Transverse colon (tissue), 4 donors: ENCODE data around the gene RAB28. TPM values are rescaled to one million over a fixed set of nuclear protein-coding genes. Genes with fewer than 3 reads are reported as not detected.

Experiments used
- DNase-seq: peaks from one replicate; pipeline ENCODE4 v3.0.0-alpha.2; 2019
- H3K27ac ChIP-seq, 4 donors: fragments of 200-600 bp; sonication (generic); 2 replicates each; pipeline ENCODE4 v1.5.1; 2016 to 2018; ENCODE audit warnings: inconsistent platforms in 4 of 4
- H3K27me3 ChIP-seq: fragments of 200-600 bp; sonication (generic); 2 replicates; pipeline ENCODE4 v1.5.1; 2017; ENCODE audit warnings: inconsistent platforms
- H3K36me3 ChIP-seq, 4 donors: fragments of 200-600 bp; sonication (generic); 2 replicates each; pipeline ENCODE4 v1.5.1; 2017 to 2019; ENCODE audit warnings: inconsistent platforms in 4 of 4
- H3K4me1 ChIP-seq, 4 donors: fragments of 200-600 bp; sonication (generic); 2 replicates each; pipeline ENCODE4 v1.5.1; 2017 to 2020; ENCODE audit warnings: inconsistent platforms in 4 of 4
- H3K4me3 ChIP-seq, 4 donors: fragments of 200-600 bp; sonication (generic); 1 replicate in 1 of 4; 2 replicates in 3 of 4; pipeline versions ENCODE4 v1.5.1 to v1.6.1; 2017 to 2019; ENCODE audit warnings: inconsistent platforms in 4 of 4
- H3K9me3 ChIP-seq, 2 donors: fragments of 200-600 bp; sonication (generic); 2 replicates each; pipeline ENCODE4 v1.5.1; 2017 to 2019; ENCODE audit warnings: inconsistent platforms in 2 of 2
- EP300 ChIP-seq: sonication (generic); formaldehyde crosslinking; IDR thresholded peaks from one replicate; pipeline ENCODE4 v1.6.1; 2017; ENCODE audit warnings: antibody characterized with exemption, low read depth
- POLR2A ChIP-seq: fragments of 450-650 bp; IDR thresholded peaks from one replicate; pipeline ENCODE4 v1.6.1; 2016; ENCODE audit warnings: antibody characterized with exemption, mild to moderate bottlenecking, moderate library complexity
- POLR2AphosphoS5 ChIP-seq, 3 donors: sonication (generic); formaldehyde crosslinking; IDR thresholded peaks; one replicate each; pipeline ENCODE4 v1.6.1; 2016; ENCODE audit warnings: antibody characterized with exemption in 3 of 3
- WGBS, 2 donors: methylation state at CpG; one replicate each; pipeline ENCODE4 v1.1.5; 2018; ENCODE audit warnings: low coverage in 1 of 2; 5-methylcytosine and 5-hydroxymethylcytosine counted together
- in situ Hi-C, 4 donors: fragments of 200-750 bp; cut with MboI; loops; one replicate each; pipeline versions ENCODE4 v1.15.0 to v1.15.1; 2017; ENCODE audit warnings: low sequenced_read_pairs in 3 of 4, low pct_ligation_motif_present in 1 of 4, low pct_unique_long_range_greater_than_20kb in 1 of 4
- intact Hi-C: fragments of 100-400 bp; cut with DNase I; formaldehyde crosslinking; loops from one replicate; pipeline ENCODE4 v1.15.1; 2023; ENCODE audit warnings: low total_unique reads
- total RNA-seq, 4 donors: library from RNA; depleted of rRNA; stranded (reverse); fragments of >200 nt; gene quantifications; one replicate each; pipeline ENCODE4 v1.1.0, GENCODE V29; 2016
- TF ChIP-seq, protein P1 (sequence below), 5 experiments: fragments of 200-600 bp in 3 of 5; fragments of 450-650 bp in 2 of 5; sonication (generic) in 3 of 5; IDR thresholded peaks; 1 replicate in 2 of 5; 2 replicates in 3 of 5; pipeline ENCODE4 v1.5.1; 2016 to 2017; ENCODE audit warnings: antibody characterized with exemption in 5 of 5, inconsistent platforms in 3 of 5, mild to moderate bottlenecking in 2 of 5, moderate library complexity in 1 of 5

RAB28 gene
- total RNA-seq, 4 donors from 2014 or later: 6.4 to 19.5 (median 17.8) TPM

DNA sequence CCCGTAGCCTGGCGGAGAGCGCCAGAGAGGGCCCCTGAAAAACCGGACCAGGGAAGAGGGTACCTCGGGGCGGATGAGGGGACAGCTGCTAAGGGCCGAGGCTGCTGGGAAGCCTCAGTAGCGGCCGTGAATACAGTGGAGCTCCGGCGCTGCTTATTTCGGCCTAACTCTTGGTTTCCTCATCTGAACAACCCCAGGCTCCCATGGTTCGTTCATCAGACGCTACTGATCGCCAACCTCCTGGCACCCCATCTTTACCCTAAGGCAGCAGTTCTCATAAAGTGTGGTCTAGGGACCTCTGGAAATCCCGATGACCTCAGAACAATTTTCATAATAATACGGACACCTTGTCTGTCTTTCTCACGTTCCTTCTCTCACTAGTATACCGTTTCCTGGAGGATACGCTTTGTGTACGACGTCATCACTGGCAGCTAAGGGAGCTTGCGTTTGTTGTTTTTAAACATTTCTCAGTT, 645 bp upstream of the RAB28 start:
- WGBS, 2 donors: 0 to 1% methylated on average over 3 to 23 of the region's 23 CpGs
- intact Hi-C loops: loop anchor here (5.0 kb wide), 1 partner anchor 58 kb away; the partner anchor contains the start of gene NKX3-2
- DNase-seq: peak; percentile 11
- H3K4me3 ChIP-seq: peak overlapping the region; percentile 19 to 97 (median 75)
- peaks cover 0 to 33% (median 13%) of the 10 kb centered on the region in 4 donors for H3K4me1 ChIP-seq
- H3K27me3 ChIP-seq: peaks cover 3% of the 10 kb centered on the region
- H3K27ac ChIP-seq: peak overlapping the region; percentile 90 to 97 (median 94)
- in situ Hi-C loops: no loop called here
- H3K36me3 ChIP-seq: no peaks in the 10 kb centered on the region
- H3K9me3 ChIP-seq: no peaks in the 10 kb centered on the region
- TF ChIP-seq, protein P1, sequence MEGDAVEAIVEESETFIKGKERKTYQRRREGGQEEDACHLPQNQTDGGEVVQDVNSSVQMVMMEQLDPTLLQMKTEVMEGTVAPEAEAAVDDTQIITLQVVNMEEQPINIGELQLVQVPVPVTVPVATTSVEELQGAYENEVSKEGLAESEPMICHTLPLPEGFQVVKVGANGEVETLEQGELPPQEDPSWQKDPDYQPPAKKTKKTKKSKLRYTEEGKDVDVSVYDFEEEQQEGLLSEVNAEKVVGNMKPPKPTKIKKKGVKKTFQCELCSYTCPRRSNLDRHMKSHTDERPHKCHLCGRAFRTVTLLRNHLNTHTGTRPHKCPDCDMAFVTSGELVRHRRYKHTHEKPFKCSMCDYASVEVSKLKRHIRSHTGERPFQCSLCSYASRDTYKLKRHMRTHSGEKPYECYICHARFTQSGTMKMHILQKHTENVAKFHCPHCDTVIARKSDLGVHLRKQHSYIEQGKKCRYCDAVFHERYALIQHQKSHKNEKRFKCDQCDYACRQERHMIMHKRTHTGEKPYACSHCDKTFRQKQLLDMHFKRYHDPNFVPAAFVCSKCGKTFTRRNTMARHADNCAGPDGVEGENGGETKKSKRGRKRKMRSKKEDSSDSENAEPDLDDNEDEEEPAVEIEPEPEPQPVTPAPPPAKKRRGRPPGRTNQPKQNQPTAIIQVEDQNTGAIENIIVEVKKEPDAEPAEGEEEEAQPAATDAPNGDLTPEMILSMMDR (IDR thresholded peaks at IDR 0.05): no peak
- TF ChIP-seq POLR2A: no peak
- peak in 2 of 3 donors; percentile 2 to 6 for TF ChIP-seq POLR2AphosphoS5 (IDR thresholded peaks at IDR 0.05)
- TF ChIP-seq EP300: no peak

DNA sequence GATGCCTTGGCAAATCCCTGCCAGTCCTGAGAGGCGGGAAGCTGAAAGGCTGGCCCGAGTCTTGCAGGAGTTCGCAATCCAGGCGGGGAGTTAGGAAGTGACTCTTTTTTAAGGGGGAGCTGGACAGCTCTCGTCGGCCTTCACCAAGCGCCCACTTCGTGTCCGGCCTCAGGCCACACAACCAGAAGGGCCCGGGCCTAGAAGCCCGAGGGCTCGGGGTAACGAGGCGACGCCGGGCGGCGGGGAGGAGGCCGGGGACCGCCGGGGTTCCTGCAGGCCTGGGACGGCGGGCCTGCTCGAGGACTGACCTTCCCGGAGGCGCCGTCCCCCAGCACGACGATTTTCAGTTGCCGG, 395 bp downstream of the RAB28 start:
- in situ Hi-C loops (no loop called here), intact Hi-C loops (loop anchor here (5.0 kb wide), 1 partner anchor 59 kb away; the partner anchor contains the start of gene NKX3-2)
- no peaks in the 10 kb centered on the region for H3K9me3 ChIP-seq
- H3K4me1 ChIP-seq: peaks cover 0 to 33% (median 13%) of the 10 kb centered on the region in 4 donors
- peak overlapping the region; percentile 90 to 97 (median 94) for H3K27ac ChIP-seq
- peak overlapping the region; percentile 73 to 97 (median 78) for H3K4me3 ChIP-seq
- TF ChIP-seq POLR2AphosphoS5 (IDR thresholded peaks at IDR 0.05): peak in 1 of 3 donors; percentile 11
- TF ChIP-seq POLR2A: no peak
- TF ChIP-seq, protein P1 (IDR thresholded peaks at IDR 0.05): no peak
- DNase-seq: peak; percentile 36
- peaks cover 3% of the 10 kb centered on the region for H3K27me3 ChIP-seq
- WGBS, 2 donors: 0% methylated on average over 13 of the region's 30 CpGs; no CpG with 5 or more reads in 1 of the 2 donors
- no peaks in the 10 kb centered on the region for H3K36me3 ChIP-seq

DNA sequence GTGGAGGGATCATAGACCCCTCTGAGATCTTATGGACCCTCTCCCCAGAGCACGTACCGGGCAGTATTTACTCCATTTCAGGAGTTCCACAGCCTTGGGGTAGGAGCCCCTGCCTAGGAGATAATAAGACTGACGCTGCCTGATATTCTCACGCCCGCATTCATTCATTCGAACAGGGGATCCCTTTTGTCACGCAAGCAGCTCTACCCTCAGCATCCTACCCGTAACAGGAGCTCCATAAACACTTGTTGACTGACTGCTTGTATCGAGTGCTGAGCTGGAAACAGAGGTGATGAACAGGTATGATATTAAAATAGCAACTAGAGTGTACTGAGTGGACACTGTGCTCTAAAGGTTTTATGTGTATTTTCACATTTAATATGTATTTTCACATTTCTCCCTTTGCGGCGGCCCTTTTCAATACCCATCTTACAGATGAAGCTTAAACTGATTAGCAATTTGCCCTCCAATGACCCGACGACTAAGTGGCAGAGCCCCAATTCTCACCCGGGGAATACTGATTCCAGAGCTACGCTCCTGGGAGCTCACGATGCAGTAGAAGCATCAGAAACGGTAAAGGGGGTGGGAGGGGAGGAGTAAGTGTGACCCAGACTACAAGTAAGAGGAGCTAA, 888 bp downstream of the RAB28 start:
- 4 to 24% methylated on average over 5 to 17 of the region's 17 CpGs for WGBS, 2 donors
- Histone ChIP-seq H3K36me3 (no peaks in the 10 kb centered on the region), H3K27me3 (peaks cover 3% of the 10 kb centered on the region), H3K9me3 (no peaks in the 10 kb centered on the region), H3K4me1 (peaks cover 0 to 33% (median 13%) of the 10 kb centered on the region in 4 donors), H3K27ac (peak overlapping the region; percentile 90 to 97 (median 94)), H3K4me3 (peak overlapping the region; percentile 73 to 97 (median 78))
- intact Hi-C loops: loop anchor here (5.0 kb wide), 1 partner anchor 59 kb away; the partner anchor contains the start of gene NKX3-2
- TF ChIP-seq POLR2A (no peak), EP300 (no peak), POLR2AphosphoS5 (IDR thresholded peaks at IDR 0.05) (peak in 1 of 3 donors; percentile 6)
- no peak for DNase-seq
- in situ Hi-C loops: no loop called here

DNA sequence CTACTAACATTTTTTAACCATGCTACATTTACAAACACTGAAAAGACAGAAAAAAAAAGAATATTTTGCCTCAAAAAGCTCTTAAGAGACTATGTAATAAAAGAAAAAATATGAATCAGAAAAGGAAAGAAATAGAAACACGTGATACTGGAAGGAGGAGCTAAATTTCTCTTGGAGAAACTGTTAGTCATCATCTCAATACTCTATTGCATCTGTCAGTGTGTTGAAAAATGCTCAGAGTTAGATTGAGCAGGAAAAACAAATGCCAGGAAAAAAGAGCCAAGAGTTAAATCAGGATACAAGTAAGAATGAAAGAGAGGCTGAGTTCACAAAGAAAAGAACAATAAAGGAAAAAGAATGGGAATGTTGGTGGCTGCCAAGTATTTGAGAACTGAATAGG, 2.6 kb downstream of the RAB28 start:
- no peak for DNase-seq
- Histone ChIP-seq H3K4me1 (peaks cover 0 to 36% (median 13%) of the 10 kb centered on the region in 4 donors), H3K36me3 (no peaks in the 10 kb centered on the region), H3K27me3 (no peaks in the 10 kb centered on the region), H3K27ac (peak overlapping the region in 2 of 4 donors; percentile 92 to 97), H3K4me3 (no peak overlapping the region), H3K9me3 (no peaks in the 10 kb centered on the region)
- intact Hi-C loops: loop anchor here (5.0 kb wide), 1 partner anchor 61 kb away; the partner anchor contains the start of gene NKX3-2
- whole genome bisulfite sequencing, 2 donors: 30 to 31% methylated on average over 1 of the region's 1 CpG
- in situ Hi-C loops: no loop called here
- TF ChIP-seq EP300: no peak
- TF ChIP-seq, protein P1 (IDR thresholded peaks at IDR 0.05): no peak
- no peak for TF ChIP-seq POLR2AphosphoS5 (IDR thresholded peaks at IDR 0.05)
- TF ChIP-seq POLR2A: no peak
